NB4 (cell line): ENCODE measurements around the gene DPF3.

Experiments used
- DNase-seq: peaks from one replicate; pipeline ENCODE4 v3.0.0; 2010; ENCODE audit warnings: low read depth
- H3K4me3 ChIP-seq: one replicate; pipeline ENCODE4 v1.5.1; 2011; ENCODE audit warnings: mild to moderate bottlenecking, low read depth, low read length, moderate library complexity
- CTCF ChIP-seq: IDR thresholded peaks from one replicate; pipeline ENCODE4 v1.5.1; 2012; ENCODE audit warnings: low read depth, low read length
- MAX ChIP-seq: IDR thresholded peaks from 2 replicates; pipeline ENCODE4 v1.6.1; 2011; ENCODE audit warnings: low read depth, low read length
- MYC ChIP-seq: IDR thresholded peaks from 2 replicates; pipeline ENCODE4 v1.6.1; 2011; ENCODE audit warnings: low read depth, low read length
- POLR2A ChIP-seq: IDR thresholded peaks from 2 replicates; pipeline ENCODE4 v1.6.1; 2011; ENCODE audit warnings: mild to moderate bottlenecking; ENCODE audit not compliant: insufficient read length; ENCODE audit errors: extremely low read depth

Gene DPF3

GRCh38 chr14:72589652-72590051, 304.2 kb downstream of the DPF3 start:
- TF ChIP-seq POLR2A (no peak), MAX (no peak), CTCF (no peak), MYC (no peak)
- H3K4me3 ChIP-seq, result no peak overlapping the region
- DNase-seq, result no peak

- TF ChIP-seq MYC (no peak), CTCF (no peak), MAX (no peak), POLR2A (no peak)
- H3K4me3 ChIP-seq, result no peak overlapping the region
- DNase-seq, result no peak
Observed at GRCh38 chr14:72588521-72588920, 305.4 kb downstream of the DPF3 start.

GRCh38 chr14:72583316-72584272, 310.3 kb downstream of the DPF3 start:
- DNase-seq, result no peak
- H3K4me3 ChIP-seq, result no peak overlapping the region
- TF ChIP-seq MAX, result no peak
- no peak for TF ChIP-seq MYC
- TF ChIP-seq POLR2A, result no peak
- no peak for TF ChIP-seq CTCF

GRCh38 chr14:72582582-72582981, 311.3 kb downstream of the DPF3 start:
- no peak for TF ChIP-seq MAX
- no peak for TF ChIP-seq CTCF
- no peak for TF ChIP-seq POLR2A
- no peak for TF ChIP-seq MYC
- H3K4me3 ChIP-seq, result no peak overlapping the region
- DNase-seq, result no peak

GRCh38 chr14:72578514-72578913, 315.4 kb downstream of the DPF3 start:
- no peak for TF ChIP-seq MYC
- no peak for TF ChIP-seq POLR2A
- TF ChIP-seq CTCF, result no peak
- no peak for TF ChIP-seq MAX
- no peak overlapping the region for H3K4me3 ChIP-seq
- DNase-seq, result no peak
